Mesodermal cell (in vitro differentiated cells): ENCODE data around the gene DECR2.
"Not testable (repeated sequence)": the region's sequence is repeated elsewhere in the genome, so short reads cannot be mapped to it uniquely, and the experiment has no call there.

Experiments
- H3K27ac ChIP-seq: 2 replicates; pipeline ENCODE4 v1.7.0; 2013; ENCODE audit warnings: mild to moderate bottlenecking, low read depth, low read length, moderate library complexity; ENCODE audit not compliant: severe bottlenecking
- H3K36me3 ChIP-seq: 2 replicates; pipeline ENCODE4 v1.7.1; 2013; ENCODE audit warnings: mild to moderate bottlenecking, low read length, moderate library complexity; ENCODE audit not compliant: control insufficient read depth, insufficient read depth
- H3K4me1 ChIP-seq: one replicate; pipeline ENCODE4 v1.7.1; 2013; ENCODE audit warnings: mild to moderate bottlenecking, low read length; ENCODE audit not compliant: insufficient read depth, control insufficient read depth, poor library complexity, severe bottlenecking
- H3K4me3 ChIP-seq: 2 replicates; pipeline ENCODE4 v1.7.0; 2013; ENCODE audit warnings: low read length, control low read depth, mild to moderate bottlenecking; ENCODE audit not compliant: insufficient read depth, poor library complexity, severe bottlenecking; ENCODE audit errors: extremely low read depth
- H3K9me3 ChIP-seq: 2 replicates; pipeline ENCODE4 v1.7.1; 2013; ENCODE audit warnings: mild to moderate bottlenecking, low read length, moderate library complexity; ENCODE audit not compliant: control insufficient read depth
- WGBS, 2 experiments: methylation state at CpG; one replicate each; pipeline ENCODE4 v1.1.5; 2013; ENCODE audit warnings: missing lambda C conversion rate in 2 of 2; ENCODE audit not compliant: insufficient coverage in 2 of 2; 5-methylcytosine and 5-hydroxymethylcytosine counted together

The DECR2 gene

DNA sequence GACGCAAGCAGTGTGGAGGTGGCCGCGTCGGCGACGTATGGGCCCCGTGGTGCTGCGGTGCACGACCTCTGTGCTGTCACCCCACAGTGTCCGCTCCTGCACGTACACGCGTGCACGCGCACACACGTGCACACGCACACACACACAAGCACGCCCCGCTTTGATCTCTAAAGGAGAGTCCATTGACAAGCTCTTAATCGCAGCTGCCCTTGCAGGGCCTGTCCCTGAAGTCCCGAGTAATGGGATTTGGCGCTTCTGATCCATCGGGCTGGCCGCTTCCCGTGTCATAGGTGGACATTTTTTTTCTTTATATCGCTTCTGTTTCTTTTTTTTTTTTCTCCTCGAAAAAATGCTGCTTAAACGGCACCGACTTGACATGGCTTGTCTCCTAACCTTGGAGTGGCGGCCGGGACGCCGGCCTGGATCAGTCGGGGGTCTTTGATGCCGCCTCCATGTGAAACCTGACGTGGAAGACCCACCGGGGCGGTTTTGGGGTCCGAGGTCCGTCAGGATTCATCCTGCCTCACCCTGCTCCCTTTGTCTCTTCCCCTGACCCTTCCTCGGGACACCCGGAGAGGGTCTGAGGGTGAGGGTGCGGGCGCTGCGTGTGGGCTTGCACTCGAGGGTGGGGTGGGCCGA, 40.9 kb upstream of the DECR2 start:
- H3K36me3 ChIP-seq: no peaks in the 10 kb centered on the region
- H3K27ac ChIP-seq: no peak overlapping the region
- H3K4me3 ChIP-seq: no peak overlapping the region
- no peaks in the 10 kb centered on the region for H3K9me3 ChIP-seq
- no peaks in the 10 kb centered on the region for H3K4me1 ChIP-seq
- WGBS, 2 experiments: 95 to 96% methylated on average over 39 to 45 of the region's 47 CpGs

DNA sequence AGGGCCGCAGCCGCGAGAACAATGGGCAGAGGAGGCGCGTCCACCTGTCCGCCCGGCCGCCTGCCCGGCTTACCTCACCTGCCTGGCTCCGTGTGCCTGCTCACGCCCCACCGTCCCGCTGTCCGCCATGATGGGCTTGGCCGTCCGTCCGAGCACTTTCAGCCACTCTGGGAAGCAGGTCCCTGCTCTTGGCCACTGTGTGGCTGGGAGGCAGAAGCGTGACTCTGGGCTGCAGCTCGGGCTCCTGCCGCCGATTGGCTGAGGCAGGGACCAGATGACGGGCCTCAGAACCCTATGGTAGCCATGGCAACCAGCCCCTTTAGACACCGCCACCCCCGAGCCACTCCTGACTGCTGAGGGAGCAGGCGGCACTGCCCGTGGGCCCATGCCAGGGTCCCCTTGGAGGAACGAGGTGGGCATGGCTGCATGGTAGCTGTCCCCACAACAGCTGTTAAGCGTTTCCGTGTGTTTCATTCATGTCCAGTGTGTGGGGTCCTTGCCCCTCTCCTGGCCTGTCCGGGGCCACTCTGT, 40.3 kb upstream of the DECR2 start:
- no peak overlapping the region for H3K4me3 ChIP-seq
- H3K36me3 ChIP-seq: peaks cover 4% of the 10 kb centered on the region
- WGBS, 2 experiments: 89 to 93% methylated on average over 26 to 29 of the region's 30 CpGs
- no peaks in the 10 kb centered on the region for H3K9me3 ChIP-seq
- H3K4me1 ChIP-seq: no peaks in the 10 kb centered on the region
- H3K27ac ChIP-seq: no peak overlapping the region

DNA sequence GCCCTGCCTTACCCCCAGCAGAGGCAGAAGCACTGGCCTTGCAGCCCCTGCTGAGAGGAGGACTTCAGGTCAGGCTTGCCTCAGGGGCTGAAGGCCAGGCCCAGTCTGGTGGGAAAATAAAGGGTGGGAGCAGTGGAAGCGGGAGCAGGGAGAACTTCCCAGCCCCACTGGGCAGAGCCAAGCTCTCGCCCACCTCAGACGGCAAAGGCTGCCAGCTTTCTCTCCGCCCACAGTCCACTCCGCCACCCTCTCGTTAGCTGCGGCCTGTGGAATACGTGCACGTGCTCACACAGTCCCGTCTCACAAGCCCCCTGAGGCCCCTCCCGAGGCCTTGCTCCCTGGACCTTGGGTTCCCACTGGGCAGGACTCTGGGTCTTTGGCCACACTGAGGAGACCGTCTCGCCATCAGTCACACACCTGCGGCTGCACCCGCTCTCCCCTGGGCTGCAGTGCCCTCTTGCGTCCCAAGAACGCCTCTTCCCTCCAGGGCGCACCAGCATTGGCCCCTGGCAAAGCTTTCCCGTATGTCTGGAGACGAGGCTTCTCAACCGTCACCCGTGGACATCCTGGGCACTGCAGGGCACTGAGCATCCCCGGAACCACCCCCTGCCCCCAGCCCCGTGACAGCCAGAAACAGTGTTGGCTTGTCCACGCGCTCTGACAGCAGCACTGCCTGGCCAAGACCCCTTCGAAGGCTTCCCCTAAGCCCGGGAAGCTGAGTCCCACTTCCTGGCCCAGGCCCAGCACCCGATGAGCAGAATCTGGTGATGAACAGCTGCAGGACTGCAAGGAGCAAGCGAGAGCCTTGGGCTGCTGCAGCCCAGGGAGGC, 39.6 kb upstream of the DECR2 start:
- WGBS, 2 experiments: 51 to 57% methylated on average over 29 of the region's 30 CpGs
- Histone ChIP-seq H3K9me3 (no peaks in the 10 kb centered on the region), H3K4me3 (no peak overlapping the region), H3K27ac (no peak overlapping the region), H3K36me3 (peaks cover 10% of the 10 kb centered on the region), H3K4me1 (no peaks in the 10 kb centered on the region)

DNA sequence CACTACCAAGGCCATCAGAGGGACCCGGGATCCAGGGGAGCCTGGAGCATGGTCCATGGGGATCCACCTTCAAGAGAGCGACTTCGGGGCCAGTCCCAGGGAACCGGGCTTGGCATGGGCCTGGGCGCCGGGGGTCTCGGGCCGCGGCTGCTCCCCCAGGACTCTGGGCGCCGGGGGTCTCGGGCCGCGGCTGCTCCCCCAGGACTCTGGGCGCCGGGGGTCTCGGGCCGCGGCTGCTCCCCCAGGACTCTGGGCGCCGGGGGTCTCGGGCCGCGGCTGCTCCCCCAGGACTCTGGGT, 39.0 kb upstream of the DECR2 start:
- H3K4me1 ChIP-seq, H3K4me3 ChIP-seq, H3K9me3 ChIP-seq, H3K27ac ChIP-seq: not testable (repeated sequence)
- H3K36me3 ChIP-seq: peaks cover 16% of the 10 kb centered on the region
- 72 to 90% methylated on average over 2 to 8 of the region's 24 CpGs for WGBS, 2 experiments

DNA sequence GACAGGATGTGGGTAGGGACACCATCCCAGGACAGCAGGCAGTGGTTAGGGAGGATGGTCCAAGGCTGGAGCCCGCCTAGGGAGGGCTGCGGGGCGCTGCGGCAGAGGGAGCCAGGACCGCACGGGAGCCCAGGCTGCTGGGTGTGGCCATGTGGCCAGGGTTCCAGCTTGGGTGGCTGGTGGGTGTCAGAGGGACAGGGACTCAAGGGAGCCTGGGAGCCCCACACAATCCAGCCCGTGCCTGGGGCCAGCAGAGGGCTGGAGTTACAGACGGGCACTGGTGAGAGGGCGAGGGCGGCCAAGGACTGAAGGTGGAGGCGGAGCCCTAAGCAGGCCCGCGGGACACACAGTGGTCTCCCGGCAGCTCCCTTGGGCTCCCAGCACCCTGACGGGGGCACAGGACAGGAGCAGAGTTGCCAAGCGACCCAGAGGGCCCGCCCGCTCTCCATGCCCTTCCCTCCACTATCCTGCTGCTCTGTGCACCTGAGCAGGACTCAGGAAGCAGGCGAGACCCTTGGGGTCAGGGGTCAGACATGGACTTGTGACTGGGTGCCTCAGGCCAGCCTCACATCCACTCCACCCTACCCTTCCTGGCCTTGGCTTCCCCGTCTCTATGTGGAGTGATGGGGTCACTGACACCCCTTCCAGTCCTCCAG, 38.4 kb upstream of the DECR2 start:
- no peaks in the 10 kb centered on the region for H3K9me3 ChIP-seq
- H3K4me3 ChIP-seq: no peak overlapping the region
- H3K27ac ChIP-seq: no peak overlapping the region
- peaks cover 22% of the 10 kb centered on the region for H3K36me3 ChIP-seq
- 83 to 84% methylated on average over 20 of the region's 20 CpGs for WGBS, 2 experiments
- no peaks in the 10 kb centered on the region for H3K4me1 ChIP-seq

GRCh38 chr16:363766-364490, 37.8 kb upstream of the DECR2 start:
- Histone ChIP-seq H3K27ac (no peak overlapping the region), H3K4me3 (no peak overlapping the region), H3K4me1 (no peaks in the 10 kb centered on the region), H3K36me3 (peaks cover 29% of the 10 kb centered on the region), H3K9me3 (no peaks in the 10 kb centered on the region)
- WGBS, 2 experiments: 78 to 80% methylated on average over 15 of the region's 24 CpGs

GRCh38 chr16:364595-365491, 36.8 kb upstream of the DECR2 start:
- H3K4me3 ChIP-seq: no peak overlapping the region
- no peaks in the 10 kb centered on the region for H3K9me3 ChIP-seq
- H3K4me1 ChIP-seq: peaks cover 5% of the 10 kb centered on the region
- H3K27ac ChIP-seq: no peak overlapping the region
- WGBS, 2 experiments: 85 to 87% methylated on average over 17 to 18 of the region's 19 CpGs
- peaks cover 33% of the 10 kb centered on the region for H3K36me3 ChIP-seq

DNA sequence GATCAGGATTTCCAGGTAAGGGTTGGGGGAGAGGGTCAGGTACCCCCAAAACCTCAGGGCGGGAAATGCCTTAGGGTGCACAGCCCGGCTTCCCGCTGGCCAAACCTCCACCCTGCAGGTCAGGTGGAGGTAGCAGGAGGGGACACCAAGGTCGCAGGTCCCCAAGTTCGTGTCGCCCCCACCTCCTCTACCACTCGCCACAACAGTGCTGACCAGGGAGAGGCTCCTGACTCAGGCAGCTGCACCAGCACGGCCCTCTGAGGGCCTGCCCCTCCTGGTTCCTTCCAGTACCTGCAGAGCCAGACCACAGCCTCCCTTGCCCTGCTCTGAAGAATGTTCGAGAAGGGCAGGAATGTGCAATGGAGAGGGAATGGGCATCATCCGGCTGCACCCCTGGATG, 35.2 kb upstream of the DECR2 start:
- peaks cover 37% of the 10 kb centered on the region for H3K36me3 ChIP-seq
- WGBS, 2 experiments: 87 to 90% methylated on average over 8 to 10 of the region's 10 CpGs
- H3K4me3 ChIP-seq: no peak overlapping the region
- no peak overlapping the region for H3K27ac ChIP-seq
- H3K4me1 ChIP-seq: peaks cover 10% of the 10 kb centered on the region
- no peaks in the 10 kb centered on the region for H3K9me3 ChIP-seq

DNA sequence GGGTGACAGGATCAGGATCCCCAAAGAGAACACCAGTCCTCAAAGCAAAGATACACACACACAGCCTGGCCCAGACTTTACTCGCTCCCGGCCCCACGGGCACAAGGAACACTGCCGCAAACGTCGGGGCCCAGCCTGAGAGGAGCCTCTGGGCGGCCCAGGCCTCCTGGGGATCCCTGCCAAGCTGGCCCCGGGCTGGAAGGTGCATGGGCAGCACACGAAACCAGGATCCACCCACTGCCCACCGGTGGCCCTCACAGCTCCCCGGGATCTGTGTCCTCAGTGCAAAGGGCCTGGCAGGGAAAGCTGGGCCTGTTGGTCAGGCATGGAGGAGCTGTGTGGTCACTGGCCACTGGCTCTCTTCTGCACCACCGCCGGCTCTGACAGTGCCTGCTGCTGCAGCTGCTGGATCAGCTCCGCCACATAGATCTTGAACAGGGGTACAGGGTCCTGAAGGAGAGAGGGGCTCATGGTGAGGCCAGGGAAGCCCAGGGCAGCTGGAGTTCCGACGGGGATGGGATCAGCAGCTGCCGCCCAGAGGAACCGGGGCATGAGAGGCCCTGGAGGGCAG, 34.3 kb upstream of the DECR2 start:
- WGBS, 2 experiments: 93 to 97% methylated on average over 16 to 17 of the region's 18 CpGs
- Histone ChIP-seq H3K36me3 (peaks cover 47% of the 10 kb centered on the region), H3K9me3 (no peaks in the 10 kb centered on the region), H3K4me3 (no peak overlapping the region), H3K27ac (no peak overlapping the region), H3K4me1 (peaks cover 10% of the 10 kb centered on the region)
